Activated gamma-delta T cell treated with anti-CD3 and anti-CD28 coated beads, Interleukin-2, amount 50 U/mL, for 16 hours (primary cell): ENCODE results near the gene STRN.

Source experiments
- DNase-seq: peaks from one replicate; pipeline ENCODE4 v3.0.0-alpha.2; 2020; ENCODE audit warnings: low read depth

The STRN gene

GRCh38 chr2:36797324-36798070, 168.8 kb downstream of the STRN start:
- DNase-seq = no peak
